Stimulated activated CD4-positive, alpha-beta T cell treated with anti-CD3 and anti-CD28 coated beads, Interleukin-1b, Interleukin-23, amount 100 ng/mL, for 4 hours (primary cell): Measurements from ENCODE around the gene TARS1.
A peak's percentile ranks its signal among the peaks of the same experiment; 100 is the strongest.

Source experiments
- DNase-seq, 2 donors: peaks; one replicate each; pipeline ENCODE4 v3.0.0-alpha.2; 2020; ENCODE audit warnings: low read depth in 2 of 2

Gene TARS1

DNA sequence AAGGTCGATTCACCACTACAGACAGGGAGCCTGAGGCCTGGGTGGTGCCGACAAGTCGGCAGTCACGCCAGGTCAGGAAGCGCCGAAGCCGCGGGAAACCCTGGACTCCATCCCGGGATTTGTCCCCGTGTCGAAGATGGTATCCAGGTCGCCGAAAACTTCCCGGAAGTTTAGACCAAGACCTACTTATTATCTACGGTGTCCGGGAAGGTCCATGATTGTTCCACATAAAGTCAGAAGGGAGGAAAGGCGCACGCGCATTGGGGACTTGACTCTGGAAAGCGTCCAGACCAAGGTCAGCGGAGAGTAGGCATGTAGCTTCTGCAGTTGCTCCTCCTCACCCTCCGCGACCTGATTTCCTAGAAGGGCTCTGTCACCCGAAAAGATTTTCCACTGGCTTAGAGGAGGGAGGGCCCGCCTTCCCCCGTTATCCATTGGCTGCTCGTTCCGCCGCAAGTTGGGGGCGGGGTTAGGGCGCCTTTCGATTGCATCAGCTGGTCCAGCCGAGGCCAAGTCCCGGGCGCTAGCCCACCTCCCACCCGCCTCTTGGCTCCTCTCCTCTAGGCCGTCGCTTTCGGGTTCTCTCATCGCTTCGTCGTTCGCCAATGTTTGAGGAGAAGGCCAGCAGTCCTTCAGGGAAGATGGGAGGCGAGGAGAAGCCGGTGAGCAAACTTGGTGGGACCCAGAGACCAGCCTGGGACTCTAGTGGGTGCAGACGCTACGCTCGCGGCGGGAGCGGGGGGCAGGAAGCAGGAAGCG, at the start of gene TARS1:
TARS1 (plus strand) TSS at position 484 of the 759 bp plus-strand sequence; CDS start at position 606, 122 bp downstream.
- peak; percentile 87 for DNase-seq

GRCh38 chr5:33398501-33398900, 42.3 kb upstream of the TARS1 start:
- DNase-seq, result no peak

- DNase-seq, result no peak
Measured at GRCh38 chr5:33400675-33401074, 40.1 kb upstream of the TARS1 start.

DNA sequence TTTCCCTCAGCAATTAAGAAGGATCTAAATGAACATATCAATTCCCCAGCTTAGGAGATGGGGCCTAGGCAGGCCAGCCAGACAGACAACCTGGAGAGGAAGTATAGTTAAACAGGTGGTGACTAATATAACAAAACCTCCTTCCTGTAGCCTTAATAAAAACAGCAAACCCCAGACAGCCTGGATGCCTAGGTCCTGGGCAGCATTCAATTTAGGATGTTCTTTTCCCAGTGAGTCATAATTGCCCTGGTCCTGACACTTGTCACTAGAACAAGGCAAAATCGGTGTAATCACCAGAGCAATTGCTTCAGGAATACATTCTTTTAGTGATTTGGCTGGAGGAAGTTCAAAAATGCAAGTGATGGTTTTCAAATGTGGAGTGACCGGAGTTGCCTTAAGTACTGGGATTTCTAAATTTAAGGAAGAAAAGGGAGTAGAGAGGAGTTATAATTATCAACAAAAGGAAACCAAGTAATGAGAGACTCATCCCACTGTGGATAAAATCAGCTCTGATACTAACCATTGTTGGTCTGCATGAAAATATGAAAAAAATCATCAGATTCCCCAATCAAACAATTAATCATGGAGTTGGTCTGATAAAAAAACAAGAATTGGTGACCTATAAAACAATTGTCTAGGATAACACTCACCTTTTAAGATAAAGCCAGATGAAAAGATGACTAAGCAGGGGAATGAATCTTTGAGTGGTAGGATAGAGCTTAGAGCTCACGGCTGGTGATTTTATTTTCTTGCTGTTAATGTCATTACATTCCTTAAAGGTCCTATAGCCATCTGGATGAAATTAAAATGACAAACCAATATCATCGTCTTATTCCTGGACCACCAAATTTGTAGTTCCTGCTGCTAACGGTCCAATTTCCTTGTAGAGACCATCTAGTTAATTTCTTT, 39.0 kb upstream of the TARS1 start:
- DNase-seq, result no peak

GRCh38 chr5:33403187-33403586, 37.6 kb upstream of the TARS1 start:
- DNase-seq, result no peak

GRCh38 chr5:33408816-33409215, 31.9 kb upstream of the TARS1 start:
- no peak for DNase-seq

GRCh38 chr5:33409435-33410170, 31.2 kb upstream of the TARS1 start:
- no peak for DNase-seq

GRCh38 chr5:33410221-33410620, 30.5 kb upstream of the TARS1 start:
- DNase-seq, result no peak

GRCh38 chr5:33411498-33411897, 29.3 kb upstream of the TARS1 start:
- no peak for DNase-seq

GRCh38 chr5:33415811-33416354, 24.9 kb upstream of the TARS1 start:
- DNase-seq, result no peak

GRCh38 chr5:33417632-33418031, 23.1 kb upstream of the TARS1 start:
- no peak for DNase-seq

DNA sequence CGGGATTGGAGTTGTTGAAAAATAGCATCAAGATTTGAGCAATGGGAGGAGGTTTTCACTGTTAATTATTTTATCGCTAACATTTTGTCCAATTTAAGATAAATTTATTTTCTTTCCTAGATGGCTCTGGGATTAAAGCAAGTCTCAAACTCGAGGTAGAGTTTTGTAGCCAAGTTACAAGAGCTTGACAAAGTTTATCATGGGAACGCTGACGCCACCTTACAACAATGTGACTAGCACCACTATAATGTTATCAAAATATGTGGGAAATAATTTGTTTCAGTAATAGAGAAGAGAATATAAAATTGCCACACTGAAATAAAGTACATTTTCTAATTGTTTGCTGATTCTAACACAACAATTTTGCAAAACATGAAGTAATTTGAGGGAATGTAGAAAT, 19.8 kb upstream of the TARS1 start:
- DNase-seq, result no peak

DNA sequence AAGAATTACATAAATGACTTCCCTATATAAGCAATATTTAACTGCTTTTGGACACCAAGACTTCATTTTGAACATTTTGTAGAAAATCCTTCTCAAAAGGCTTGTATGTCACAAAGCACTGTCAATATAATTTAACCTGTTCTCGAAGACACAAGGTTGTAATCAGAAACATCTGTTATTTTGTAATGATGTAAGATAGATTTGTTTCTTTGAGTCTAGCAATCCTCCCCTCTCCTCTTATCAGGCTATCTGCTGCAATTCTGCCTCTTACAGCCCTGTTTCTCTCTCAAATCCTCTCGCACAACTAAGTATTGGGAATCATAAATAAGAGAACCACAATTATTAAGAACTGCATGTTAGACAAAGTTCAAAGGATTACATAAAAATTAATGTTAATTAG, 18.6 kb upstream of the TARS1 start:
- DNase-seq, result no peak

DNA sequence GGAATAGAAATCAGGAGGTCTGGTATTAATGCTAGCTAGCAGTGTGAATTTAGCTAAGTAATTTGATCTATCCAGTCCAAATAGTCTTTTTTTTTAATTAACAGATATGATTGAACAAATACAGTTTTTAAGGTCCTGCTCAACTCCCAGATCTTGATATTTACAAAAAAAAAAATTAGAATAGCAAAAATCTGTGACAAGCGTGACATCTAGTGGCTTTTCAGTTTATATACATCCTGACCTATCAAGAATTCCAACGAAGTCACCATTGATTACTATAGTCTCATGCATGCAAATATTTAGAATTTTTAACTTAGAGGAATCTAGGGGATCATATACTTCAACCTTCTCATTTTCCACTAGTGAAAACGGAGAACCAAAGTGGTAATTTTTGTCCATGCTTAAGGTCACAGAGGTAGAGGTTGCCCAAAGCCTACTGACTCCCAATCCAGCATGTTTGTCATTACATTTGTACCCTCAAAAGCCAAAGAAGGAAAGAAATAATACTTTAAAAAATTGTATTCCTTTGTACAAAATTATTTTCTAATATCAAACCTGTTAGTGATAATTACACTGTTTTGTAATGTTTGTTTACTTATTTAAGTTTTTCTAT, 17.6 kb upstream of the TARS1 start:
- no peak for DNase-seq

- DNase-seq, result no peak
Measured at GRCh38 chr5:33425314-33425713, 15.5 kb upstream of the TARS1 start.

- no peak for DNase-seq
Measured at GRCh38 chr5:33430983-33431382, 9.8 kb upstream of the TARS1 start.

- DNase-seq, result no peak
Measured at GRCh38 chr5:33432656-33433055, 8.1 kb upstream of the TARS1 start.

- no peak for DNase-seq
Measured at GRCh38 chr5:33433303-33434240, 7.2 kb upstream of the TARS1 start.

DNA sequence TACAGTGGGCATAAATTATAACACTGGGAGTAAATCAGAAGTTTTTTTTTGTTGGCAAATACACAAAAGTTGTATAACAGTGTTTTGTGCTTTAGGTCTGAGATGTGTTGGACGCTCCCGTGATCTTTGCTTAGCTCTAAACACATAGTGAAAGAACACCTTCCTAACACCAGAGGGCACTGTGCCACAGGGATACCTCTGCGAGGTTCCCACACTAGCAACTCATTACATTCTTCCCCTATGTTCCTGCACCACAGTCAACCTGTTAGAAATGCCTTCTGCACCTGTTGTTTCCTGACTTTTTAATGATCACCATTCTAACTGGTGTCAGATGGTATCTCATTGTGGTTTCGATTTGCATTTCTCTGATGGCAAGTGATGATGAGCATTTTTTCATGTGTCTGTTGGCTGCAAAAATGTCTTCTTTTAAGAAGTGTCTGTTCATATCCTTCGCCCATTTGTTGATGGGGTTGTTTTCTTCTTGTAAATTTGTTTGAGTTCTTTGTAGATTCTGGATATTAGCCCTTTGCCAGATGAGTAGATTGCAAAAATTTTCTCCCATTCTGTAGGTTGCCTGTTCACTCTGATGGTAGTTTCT, 4.8 kb upstream of the TARS1 start:
- peak; percentile 16 to 60 for DNase-seq

GRCh38 chr5:33438996-33439395, 1.8 kb upstream of the TARS1 start:
- DNase-seq, result no peak
